ENCODE measurements around the gene ANAPC16. TPM values are rescaled to one million over a fixed set of nuclear protein-coding genes. Genes with fewer than 3 reads are reported as not detected.

Gene ANAPC16
- total RNA-seq, 1 experiment from 2014 or later = 110 TPM

GRCh38 chr10:72228318-72228751 is 12.5 kb downstream of the ANAPC16 start:
- no peaks in the 10 kb centered on the region for H3K9me3 Mint-ChIP-seq (ENCODE audit: unreplicated experiment)
- no TSS peak for BruUV-seq (replicated peaks)
- ChIA-PET POLR2A (interaction anchor here (0.6 to 3.9 kb wide), 17 partner anchors 9 to 264 kb away, joined by 3 to 56 read pairs (median 11); partner anchors contain the start of genes ANAPC16, ASCC1, CHST3 and DDIT4), CTCF (interaction anchor here (0.6 to 1.0 kb wide), 5 partner anchors 31 to 178 kb away, joined by 3 to 5 read pairs (median 3); no protein-coding TSS in a partner anchor)
- TF ChIP-seq CTCF (IDR thresholded peaks at IDR 0.05; ENCODE audit: unreplicated experiment) = no peak
- H3K27ac Mint-ChIP-seq (ENCODE audit: low read depth, unreplicated experiment) = peak overlapping the region; percentile 23
- no peak for DNase-seq (ENCODE audit: unreplicated experiment)
- peaks cover 25% of the 10 kb centered on the region for H3K4me1 Mint-ChIP-seq (ENCODE audit: insufficient read depth, unreplicated experiment)
- H3K36me3 Mint-ChIP-seq (ENCODE audit: insufficient read depth, unreplicated experiment) = peaks cover 42% of the 10 kb centered on the region
- no peaks in the 10 kb centered on the region for H3K27me3 Mint-ChIP-seq (ENCODE audit: insufficient read depth, unreplicated experiment)
- intact Hi-C loops (cut with micrococcal nuclease) = no loop called here
- no peak overlapping the region for H3K4me3 Mint-ChIP-seq (ENCODE audit: unreplicated experiment)

GRCh38 chr10:72229261-72230251 is 13.7 kb downstream of the ANAPC16 start:
- DNase-seq (ENCODE audit: unreplicated experiment) = peak; percentile 91
- H3K4me3 Mint-ChIP-seq (ENCODE audit: unreplicated experiment) = no peak overlapping the region
- no peaks in the 10 kb centered on the region for H3K9me3 Mint-ChIP-seq (ENCODE audit: unreplicated experiment)
- H3K27me3 Mint-ChIP-seq (ENCODE audit: insufficient read depth, unreplicated experiment) = no peaks in the 10 kb centered on the region
- CTCF ChIA-PET = interaction anchor here (0.5 to 1.8 kb wide), 11 partner anchors 11 to 1012 kb away, joined by 3 to 9 read pairs (median 3); no protein-coding TSS in a partner anchor
- intact Hi-C loops (cut with micrococcal nuclease) = no loop called here
- H3K27ac Mint-ChIP-seq (ENCODE audit: low read depth, unreplicated experiment) = peak overlapping the region; percentile 68
- TF ChIP-seq CTCF (IDR thresholded peaks at IDR 0.05; ENCODE audit: unreplicated experiment) = no peak
- peaks cover 25% of the 10 kb centered on the region for H3K4me1 Mint-ChIP-seq (ENCODE audit: insufficient read depth, unreplicated experiment)
- H3K36me3 Mint-ChIP-seq (ENCODE audit: insufficient read depth, unreplicated experiment) = peaks cover 45% of the 10 kb centered on the region
- POLR2A ChIA-PET = interaction anchor here (0.5 to 3.9 kb wide), 30 partner anchors 9 to 881 kb away, joined by 3 to 56 read pairs (median 6); partner anchors contain the start of genes ANAPC16, ASCC1, CHST3 and DDIT4
- no TSS peak for BruUV-seq (replicated peaks)

GRCh38 chr10:72233621-72234020 is 17.8 kb downstream of the ANAPC16 start:
- POLR2A ChIA-PET = interaction anchor here (0.7 kb wide), 1 partner anchor 1013 kb away, joined by 3 read pairs; the partner anchor contains the start of gene DNAJC9
- Mint-ChIP-seq H3K27ac (ENCODE audit: low read depth, unreplicated experiment) (no peak overlapping the region), H3K4me3 (ENCODE audit: unreplicated experiment) (no peak overlapping the region), H3K4me1 (ENCODE audit: insufficient read depth, unreplicated experiment) (peaks cover 18% of the 10 kb centered on the region), H3K27me3 (ENCODE audit: insufficient read depth, unreplicated experiment) (no peaks in the 10 kb centered on the region), H3K9me3 (ENCODE audit: unreplicated experiment) (no peaks in the 10 kb centered on the region), H3K36me3 (ENCODE audit: insufficient read depth, unreplicated experiment) (peaks cover 63% of the 10 kb centered on the region)
- no peak for DNase-seq (ENCODE audit: unreplicated experiment)
- no peak for TF ChIP-seq CTCF (IDR thresholded peaks at IDR 0.05; ENCODE audit: unreplicated experiment)
- intact Hi-C loops (cut with micrococcal nuclease) = no loop called here
- BruUV-seq (replicated peaks) = no TSS peak
- CTCF ChIA-PET = interaction anchor here (0.6 to 1.0 kb wide), 2 partner anchors 42 to 66 kb away, joined by 4 read pairs; no protein-coding TSS in a partner anchor

- no TSS peak for BruUV-seq (replicated peaks)
- H3K4me1 Mint-ChIP-seq (ENCODE audit: insufficient read depth, unreplicated experiment) = peaks cover 11% of the 10 kb centered on the region
- H3K36me3 Mint-ChIP-seq (ENCODE audit: insufficient read depth, unreplicated experiment) = peaks cover 65% of the 10 kb centered on the region
- intact Hi-C loops (cut with micrococcal nuclease) = no loop called here
- H3K4me3 Mint-ChIP-seq (ENCODE audit: unreplicated experiment) = no peak overlapping the region
- CTCF ChIA-PET = no interaction called here
- no peaks in the 10 kb centered on the region for H3K27me3 Mint-ChIP-seq (ENCODE audit: insufficient read depth, unreplicated experiment)
- no peak for DNase-seq (ENCODE audit: unreplicated experiment)
- POLR2A ChIA-PET = interaction anchor here (0.6 kb wide), 1 partner anchor 29 kb away, joined by 4 read pairs; no protein-coding TSS in a partner anchor
- H3K27ac Mint-ChIP-seq (ENCODE audit: low read depth, unreplicated experiment) = no peak overlapping the region
- TF ChIP-seq CTCF (IDR thresholded peaks at IDR 0.05; ENCODE audit: unreplicated experiment) = no peak
- H3K9me3 Mint-ChIP-seq (ENCODE audit: unreplicated experiment) = no peaks in the 10 kb centered on the region
These were observed 18.8 kb downstream of the ANAPC16 start for GRCh38 chr10:72234560-72235095.
